Small intestine (tissue), 16 donors: ENCODE results near the gene FOXD4L6. TPM values are rescaled to one million over a fixed set of nuclear protein-coding genes. Genes with fewer than 3 reads are reported as not detected.
"Not testable (repeated sequence)": the region's sequence is repeated elsewhere in the genome, so short reads cannot be mapped to it uniquely, and the experiment has no call there.

ENCODE experiments used
- DNase-seq, 2 donors: peaks; one replicate each; pipeline versions ENCODE4 v3.0.0 to v3.0.0-alpha.2; 2013
- FAIRE-seq: peaks from 2 replicates; lab custom pipeline; 2012; peaks lifted over from hg19 to GRCh38; lab: Jason Lieb, UNC
- H3K27ac ChIP-seq, 3 donors: one replicate each; pipeline ENCODE4 v1.5.1; 2013; ENCODE audit warnings: low read length in 2 of 3, mild to moderate bottlenecking in 2 of 3, control low read depth in 1 of 3, inconsistent platforms in 1 of 3, low read depth in 1 of 3, moderate library complexity in 1 of 3
- H3K27me3 ChIP-seq, 3 donors: one replicate each; pipeline ENCODE4 v1.6.1; 2013; ENCODE audit warnings: low read length in 3 of 3, inconsistent platforms in 1 of 3; ENCODE audit not compliant: control insufficient read depth in 3 of 3, insufficient read depth in 3 of 3
- H3K36me3 ChIP-seq, 3 donors: one replicate each; pipeline ENCODE4 v1.6.1; 2013; ENCODE audit warnings: low read length in 3 of 3, inconsistent platforms in 1 of 3, low read depth in 1 of 3, mild to moderate bottlenecking in 1 of 3, moderate library complexity in 1 of 3; ENCODE audit not compliant: control insufficient read depth in 3 of 3, insufficient read depth in 2 of 3
- H3K4me1 ChIP-seq, 3 donors: one replicate each; pipeline ENCODE4 v1.6.1; 2013; ENCODE audit warnings: low read length in 2 of 3, inconsistent platforms in 1 of 3, low read depth in 1 of 3, mild to moderate bottlenecking in 1 of 3, moderate library complexity in 1 of 3; ENCODE audit not compliant: control insufficient read depth in 3 of 3, insufficient read depth in 2 of 3
- H3K4me3 ChIP-seq, 3 donors: one replicate each; pipeline ENCODE4 v1.5.1; 2013; ENCODE audit warnings: low read length in 3 of 3, control low read depth in 1 of 3, inconsistent platforms in 1 of 3, low read depth in 1 of 3, mild to moderate bottlenecking in 1 of 3, moderate library complexity in 1 of 3
- H3K9me3 ChIP-seq, 2 donors: one replicate each; pipeline ENCODE4 v1.6.1; 2013; ENCODE audit warnings: low read depth in 1 of 2, low read length in 1 of 2; ENCODE audit not compliant: control insufficient read depth in 2 of 2, insufficient read depth in 1 of 2
- WGBS, 3 donors: extraction: QIAGEN DNeasy Blood & Tissue Kit; methylation state at CpG; one replicate each; pipeline ENCODE4 v1.1.7; 2013; 5-methylcytosine and 5-hydroxymethylcytosine counted together
- long read RNA-seq, 10 donors: transcript quantifications; one replicate each; lab custom pipeline, GENCODE V29; 2026
- polyA plus RNA-seq, 4 donors: library from polyadenylated mRNA; stranded (reverse) in 3 of 4; unstranded in 1 of 4; fragments of 200-250 nt in 3 of 4; fragments of 120-200 nt in 1 of 4; gene quantifications; one replicate each; pipeline versions ENCODE4 v1.2.1 to v1.2.3, GENCODE V29; 2013
- donor health status: healthy with polysubstance abuse.
- donor health status: control.
- donor health status: control.
- donor health status: Bipolar disorder and iron deficiency.
- donor health status: healthy.

The FOXD4L6 gene
- under 1 TPM in 2 of 4 donors, not detected in 2; 0.01 to 0.03 TPM for polyA plus RNA-seq
- long read RNA-seq, donor 1 = 0 reads
- long read RNA-seq, donor 2 = 0 reads
- long read RNA-seq, donor 3 = 0 reads
- long read RNA-seq, donor 4 = 0 reads
- long read RNA-seq, donor 5 = 0 reads
- long read RNA-seq, donor 6 = 0 reads
- long read RNA-seq, donor 7 = 0 reads
- long read RNA-seq, donor 8 = 0 reads
- long read RNA-seq, donor 9 = 0 reads
- long read RNA-seq, donor 10 = 0 reads

- WGBS, 3 donors = 87% methylated on average over 1 of the region's 15 CpGs; no CpG with 5 or more reads in 2 of the 3 donors
- not testable (repeated sequence) for H3K36me3 ChIP-seq, H3K27me3 ChIP-seq, DNase-seq, H3K4me1 ChIP-seq, FAIRE-seq, H3K4me3 ChIP-seq, H3K27ac ChIP-seq, H3K9me3 ChIP-seq
Observed at GRCh38 chr9:41128581-41128980, at the start of gene FOXD4L6. Gene FOXD4L6, minus strand, starts transcription at chr9:41128681. Its CDS starts 298 bp downstream, at chr9:41128383.

GRCh38 chr9:41174994-41175393 is 46.5 kb upstream of the FOXD4L6 start:
- 28 to 70% (median 50%) methylated on average over 1 to 2 of the region's 4 CpGs for WGBS, 3 donors
- H3K27me3 ChIP-seq, FAIRE-seq, H3K36me3 ChIP-seq, H3K4me1 ChIP-seq, H3K27ac ChIP-seq, H3K9me3 ChIP-seq, H3K4me3 ChIP-seq: not testable (repeated sequence)
- DNase-seq = peak in 1 of 2 donors; percentile 0

GRCh38 chr9:41150116-41150515 is 21.6 kb upstream of the FOXD4L6 start:
- 92 to 100% (median 95%) methylated on average over 10 to 17 of the region's 18 CpGs for WGBS, 3 donors
- FAIRE-seq, H3K4me3 ChIP-seq, H3K27ac ChIP-seq, H3K9me3 ChIP-seq, H3K4me1 ChIP-seq, H3K36me3 ChIP-seq, H3K27me3 ChIP-seq, DNase-seq: not testable (repeated sequence)

- H3K27me3 ChIP-seq, FAIRE-seq, H3K36me3 ChIP-seq, H3K4me3 ChIP-seq, H3K9me3 ChIP-seq, DNase-seq, H3K27ac ChIP-seq, H3K4me1 ChIP-seq: not testable (repeated sequence)
- 44 to 76% (median 75%) methylated on average over 2 of the region's 2 CpGs for WGBS, 3 donors
Observed at GRCh38 chr9:41141878-41142277, 13.4 kb upstream of the FOXD4L6 start.

GRCh38 chr9:41126746-41127446 is 1.6 kb downstream of the FOXD4L6 start:
- H3K36me3 ChIP-seq, H3K27ac ChIP-seq, H3K27me3 ChIP-seq, DNase-seq, H3K4me1 ChIP-seq, H3K9me3 ChIP-seq, FAIRE-seq, H3K4me3 ChIP-seq: not testable (repeated sequence)
- WGBS, 3 donors = 5 to 10% (median 6%) methylated on average over 7 to 18 of the region's 45 CpGs

GRCh38 chr9:41125936-41126335 is 2.5 kb downstream of the FOXD4L6 start:
- H3K4me3 ChIP-seq, H3K27ac ChIP-seq, H3K36me3 ChIP-seq, FAIRE-seq, H3K9me3 ChIP-seq, H3K27me3 ChIP-seq, DNase-seq, H3K4me1 ChIP-seq: not testable (repeated sequence)
- WGBS, 3 donors = 17 to 18% methylated on average over 3 of the region's 3 CpGs; no CpG with 5 or more reads in 1 of the 3 donors

- DNase-seq, H3K4me3 ChIP-seq, H3K4me1 ChIP-seq, H3K9me3 ChIP-seq, H3K27ac ChIP-seq, FAIRE-seq, H3K27me3 ChIP-seq, H3K36me3 ChIP-seq: not testable (repeated sequence)
- no CpG with 5 or more reads among the region's 21 CpGs for WGBS, 3 donors
Observed at GRCh38 chr9:41125109-41125658, 3.3 kb downstream of the FOXD4L6 start.

- not testable (repeated sequence) for H3K36me3 ChIP-seq, FAIRE-seq, H3K27me3 ChIP-seq, H3K27ac ChIP-seq, H3K4me1 ChIP-seq, H3K4me3 ChIP-seq, H3K9me3 ChIP-seq
- DNase-seq = peak in 1 of 2 donors; percentile 0
- 28 to 44% (median 36%) methylated on average over 31 to 35 of the region's 52 CpGs for WGBS, 3 donors
Observed at GRCh38 chr9:41124250-41125108, 4.0 kb downstream of the FOXD4L6 start.
